Neural progenitor cell (in vitro differentiated cells): ENCODE measurements around the gene SLC12A9. TPM values are rescaled to one million over a fixed set of nuclear protein-coding genes. Genes with fewer than 3 reads are reported as not detected.
A peak's percentile ranks its signal among the peaks of the same experiment; 100 is the strongest.

Experiments
- DNase-seq: peaks from one replicate; pipeline ENCODE4 v3.0.0-alpha.2; 2016; ENCODE audit warnings: low spot score
- H2AFZ ChIP-seq: fragments of 200-600 bp; sonication (generic); replicated peaks from 2 replicates; pipeline ENCODE4 v1.6.1; 2016; ENCODE audit warnings: antibody characterized with exemption
- H3F3A ChIP-seq: fragments of 200-600 bp; sonication (generic); 2 replicates; pipeline ENCODE4 v1.6.1; 2016; ENCODE audit warnings: antibody characterized with exemption, low read depth
- H3K27ac ChIP-seq: fragments of 200-600 bp; sonication (generic); 2 replicates; pipeline ENCODE4 v1.5.1; 2016; ENCODE audit warnings: mild to moderate bottlenecking
- H3K27me3 ChIP-seq: fragments of 200-600 bp; sonication (generic); 2 replicates; pipeline ENCODE4 v1.6.1; 2016; ENCODE audit warnings: mild to moderate bottlenecking, moderate library complexity
- H3K36me3 ChIP-seq: fragments of 200-600 bp; sonication (generic); 2 replicates; pipeline ENCODE4 v1.5.1; 2016
- H3K4me1 ChIP-seq: fragments of 200-600 bp; sonication (generic); 2 replicates; pipeline ENCODE4 v1.6.1; 2016; ENCODE audit warnings: mixed run types
- H3K4me2 ChIP-seq: fragments of 200-600 bp; sonication (generic); 2 replicates; pipeline ENCODE4 v1.6.1; 2016
- H3K4me3 ChIP-seq: fragments of 200-600 bp; sonication (generic); 2 replicates; pipeline ENCODE4 v1.5.1; 2016
- H3K79me2 ChIP-seq: fragments of 200-600 bp; sonication (generic); 2 replicates; pipeline ENCODE4 v1.6.1; 2016; ENCODE audit warnings: low read depth
- H3K9ac ChIP-seq: fragments of 200-600 bp; sonication (generic); 2 replicates; pipeline ENCODE4 v1.6.1; 2016
- H3K9me3 ChIP-seq: fragments of 200-600 bp; sonication (generic); 2 replicates; pipeline ENCODE4 v1.5.1; 2016; ENCODE audit warnings: low read depth
- H4K20me1 ChIP-seq: fragments of 200-600 bp; sonication (generic); 2 replicates; pipeline ENCODE4 v1.6.1; 2016; ENCODE audit warnings: low read depth
- H3K27ac Mint-ChIP-seq: 3 replicates; pipeline ENCODE4 v1.8.0; 2021; ENCODE audit warnings: mixed read lengths
- H3K27me3 Mint-ChIP-seq: 2 replicates; pipeline ENCODE4 v1.8.0; 2022; ENCODE audit warnings: low read depth, mild to moderate bottlenecking, inconsistent platforms, moderate library complexity, mixed read lengths; ENCODE audit not compliant: insufficient read depth
- H3K36me3 Mint-ChIP-seq: 3 replicates; pipeline ENCODE4 v1.8.0; 2021; ENCODE audit warnings: mixed read lengths
- H3K4me1 Mint-ChIP-seq: 3 replicates; pipeline ENCODE4 v1.8.0; 2021; ENCODE audit warnings: mixed read lengths
- H3K4me3 Mint-ChIP-seq: 3 replicates; pipeline ENCODE4 v1.8.0; 2021; ENCODE audit warnings: mild to moderate bottlenecking, moderate library complexity, mixed read lengths
- H3K9me3 Mint-ChIP-seq: 3 replicates; pipeline ENCODE4 v1.8.0; 2020; ENCODE audit warnings: mixed read lengths
- CTCF ChIP-seq: fragments of 200-600 bp; sonication (generic); IDR thresholded peaks from 2 replicates; pipeline ENCODE4 v1.5.1; 2017; ENCODE audit warnings: antibody characterized with exemption, mild to moderate bottlenecking
- EZH2 ChIP-seq: fragments of 200-600 bp; sonication (generic); IDR thresholded peaks from 2 replicates; pipeline ENCODE4 v1.6.1; 2017; ENCODE audit warnings: antibody characterized with exemption, mild to moderate bottlenecking, moderate library complexity
- EZH2phosphoT487 ChIP-seq: fragments of 200-600 bp; sonication (generic); IDR thresholded peaks from 2 replicates; pipeline ENCODE4 v1.6.1; 2017; ENCODE audit warnings: antibody characterized with exemption
- total RNA-seq: library from RNA; depleted of rRNA; stranded (reverse); fragments of >200 nt; gene quantifications from 2 replicates; pipeline ENCODE4 v1.2.3, GENCODE V29; 2015; ENCODE audit warnings: low replicate concordance

Gene SLC12A9
- total RNA-seq, 1 donor from 2014 or later, result 3.5 TPM

DNA sequence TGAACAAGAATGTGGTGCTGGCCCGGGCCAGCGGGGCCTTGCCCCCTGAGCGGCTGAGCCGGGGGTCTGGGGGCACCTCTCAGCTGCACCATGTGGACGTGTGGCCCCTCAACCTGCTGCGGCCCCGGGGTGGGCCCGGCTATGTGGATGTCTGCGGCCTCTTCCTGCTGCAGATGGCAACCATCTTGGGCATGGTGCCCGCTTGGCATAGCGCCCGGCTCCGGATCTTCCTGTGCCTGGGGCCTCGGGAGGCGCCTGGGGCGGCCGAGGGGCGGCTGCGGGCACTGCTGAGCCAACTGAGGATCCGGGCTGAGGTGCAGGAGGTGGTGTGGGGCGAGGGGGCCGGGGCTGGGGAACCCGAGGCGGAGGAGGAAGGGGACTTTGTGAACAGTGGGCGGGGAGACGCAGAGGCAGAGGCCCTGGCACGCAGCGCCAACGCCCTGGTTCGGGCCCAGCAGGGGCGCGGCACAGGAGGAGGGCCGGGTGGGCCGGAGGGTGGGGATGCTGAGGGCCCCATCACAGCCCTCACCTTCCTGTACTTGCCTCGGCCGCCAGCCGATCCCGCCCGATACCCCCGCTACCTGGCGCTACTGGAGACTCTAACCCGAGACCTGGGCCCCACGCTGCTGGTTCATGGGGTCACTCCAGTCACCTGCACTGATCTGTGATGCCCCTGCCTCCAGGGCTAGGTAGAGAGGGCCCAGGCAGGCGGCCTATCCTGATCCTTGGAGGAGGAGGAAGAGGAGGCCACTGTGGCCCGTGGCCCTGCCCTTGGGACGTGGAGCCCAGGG lies 13.6 kb downstream of the SLC12A9 start:
- Histone ChIP-seq H3K79me2 (peaks cover 26% of the 10 kb centered on the region), H3F3A (peaks cover 10% of the 10 kb centered on the region), H3K27me3 (no peaks in the 10 kb centered on the region), H3K4me3 (no peak overlapping the region), H3K9ac (no peak overlapping the region), H2AFZ (no peak overlapping the region), H4K20me1 (no peaks in the 10 kb centered on the region), H3K36me3 (no peaks in the 10 kb centered on the region), H3K27ac (no peak overlapping the region), H3K9me3 (no peaks in the 10 kb centered on the region), H3K4me2 (no peak overlapping the region), H3K4me1 (peaks cover 13% of the 10 kb centered on the region)
- no peak overlapping the region for H3K4me3 Mint-ChIP-seq
- peaks cover 11% of the 10 kb centered on the region for H3K4me1 Mint-ChIP-seq
- H3K27ac Mint-ChIP-seq, result no peak overlapping the region
- no peaks in the 10 kb centered on the region for H3K9me3 Mint-ChIP-seq
- H3K36me3 Mint-ChIP-seq, result peaks cover 7% of the 10 kb centered on the region
- DNase-seq, result no peak
- peaks cover 5% of the 10 kb centered on the region for H3K27me3 Mint-ChIP-seq
- TF ChIP-seq CTCF, result no peak

- Histone ChIP-seq H3K27me3 (no peaks in the 10 kb centered on the region), H3K36me3 (no peaks in the 10 kb centered on the region), H2AFZ (peak overlapping the region; percentile 81), H3K4me2 (peak overlapping the region; percentile 98), H3K79me2 (peaks cover 26% of the 10 kb centered on the region), H3K9me3 (no peaks in the 10 kb centered on the region), H3K27ac (no peak overlapping the region), H4K20me1 (no peaks in the 10 kb centered on the region), H3K4me3 (peak overlapping the region; percentile 93), H3K4me1 (peaks cover 13% of the 10 kb centered on the region), H3F3A (peaks cover 10% of the 10 kb centered on the region), H3K9ac (no peak overlapping the region)
- H3K4me3 Mint-ChIP-seq, result peak overlapping the region; percentile 94
- peaks cover 5% of the 10 kb centered on the region for H3K27me3 Mint-ChIP-seq
- TF ChIP-seq EZH2, result no peak
- TF ChIP-seq EZH2phosphoT487, result no peak
- TF ChIP-seq CTCF, result no peak
- peak overlapping the region; percentile 91 for H3K27ac Mint-ChIP-seq
- H3K4me1 Mint-ChIP-seq, result peaks cover 11% of the 10 kb centered on the region
- H3K9me3 Mint-ChIP-seq, result no peaks in the 10 kb centered on the region
- DNase-seq, result no peak
- H3K36me3 Mint-ChIP-seq, result peaks cover 7% of the 10 kb centered on the region
Observed at GRCh38 chr7:100866729-100867039, 14.2 kb downstream of the SLC12A9 start.

DNA sequence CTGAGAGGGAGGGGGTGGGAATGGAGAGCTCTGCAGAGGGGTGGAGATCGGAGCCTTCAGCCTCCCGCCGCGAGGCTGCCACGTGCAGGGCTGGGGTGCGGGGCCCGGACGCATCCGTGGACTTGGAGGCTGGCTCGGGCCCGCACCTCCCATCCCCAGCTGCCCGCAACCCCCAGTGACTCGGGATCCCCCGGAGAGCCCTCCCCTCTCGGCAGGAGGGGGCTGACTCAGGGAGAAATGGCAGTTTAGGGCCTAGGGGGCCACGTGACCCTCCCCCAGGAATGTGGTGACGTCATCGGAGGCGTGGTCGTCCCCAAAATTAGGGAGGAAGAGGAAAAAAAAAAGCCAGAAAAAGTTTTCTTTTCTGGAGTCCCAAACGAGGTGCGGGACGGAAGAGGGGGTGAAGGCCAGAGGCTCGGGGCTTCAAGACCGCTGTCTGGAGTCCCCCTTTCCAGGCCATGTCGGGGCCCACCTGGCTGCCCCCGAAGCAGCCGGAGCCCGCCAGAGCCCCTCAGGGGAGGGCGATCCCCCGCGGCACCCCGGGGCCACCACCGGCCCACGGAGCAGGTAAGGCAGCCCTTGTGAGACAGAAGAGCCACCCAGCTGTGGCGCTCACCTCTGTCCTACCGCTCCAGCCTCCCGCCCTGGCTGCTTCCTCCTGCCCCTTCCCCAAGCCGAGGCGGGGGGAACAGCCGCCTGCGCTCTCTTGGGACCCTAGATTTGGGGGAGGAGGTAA lies 14.7 kb downstream of the SLC12A9 start, which contains the start of gene TRIP6:
Gene TRIP6 (plus strand): TSS at position 348 of the 736 bp plus-strand sequence. CDS start 111 bp downstream, at position 459.
- Histone ChIP-seq H3K4me3 (peak within 1 kb of the TSS; percentile 93), H3K79me2 (peaks cover 26% of the 10 kb centered on the region), H3K36me3 (no peaks in the 10 kb centered on the region), H3K4me1 (peaks cover 13% of the 10 kb centered on the region), H2AFZ (peak within 1 kb of the TSS; percentile 81), H3K27me3 (no peaks in the 10 kb centered on the region), H3K4me2 (peak within 1 kb of the TSS; percentile 98), H3K27ac (peak within 1 kb of the TSS; percentile 42), H3K9me3 (no peaks in the 10 kb centered on the region), H3F3A (peaks cover 10% of the 10 kb centered on the region), H3K9ac (peak within 1 kb of the TSS; percentile 90), H4K20me1 (no peaks in the 10 kb centered on the region)
- TF ChIP-seq EZH2phosphoT487, result no peak
- Mint-ChIP-seq H3K4me3 (peak within 1 kb of the TSS; percentile 94), H3K9me3 (no peaks in the 10 kb centered on the region), H3K27ac (peak within 1 kb of the TSS; percentile 91), H3K27me3 (peaks cover 5% of the 10 kb centered on the region), H3K4me1 (peaks cover 11% of the 10 kb centered on the region), H3K36me3 (peaks cover 7% of the 10 kb centered on the region)
- peak; percentile 91 for DNase-seq
